ENCODE results near the gene SNHG17.
"Not testable (repeated sequence)": the region's sequence is repeated elsewhere in the genome, so short reads cannot be mapped to it uniquely, and the experiment has no call there.

Gene SNHG17

DNA sequence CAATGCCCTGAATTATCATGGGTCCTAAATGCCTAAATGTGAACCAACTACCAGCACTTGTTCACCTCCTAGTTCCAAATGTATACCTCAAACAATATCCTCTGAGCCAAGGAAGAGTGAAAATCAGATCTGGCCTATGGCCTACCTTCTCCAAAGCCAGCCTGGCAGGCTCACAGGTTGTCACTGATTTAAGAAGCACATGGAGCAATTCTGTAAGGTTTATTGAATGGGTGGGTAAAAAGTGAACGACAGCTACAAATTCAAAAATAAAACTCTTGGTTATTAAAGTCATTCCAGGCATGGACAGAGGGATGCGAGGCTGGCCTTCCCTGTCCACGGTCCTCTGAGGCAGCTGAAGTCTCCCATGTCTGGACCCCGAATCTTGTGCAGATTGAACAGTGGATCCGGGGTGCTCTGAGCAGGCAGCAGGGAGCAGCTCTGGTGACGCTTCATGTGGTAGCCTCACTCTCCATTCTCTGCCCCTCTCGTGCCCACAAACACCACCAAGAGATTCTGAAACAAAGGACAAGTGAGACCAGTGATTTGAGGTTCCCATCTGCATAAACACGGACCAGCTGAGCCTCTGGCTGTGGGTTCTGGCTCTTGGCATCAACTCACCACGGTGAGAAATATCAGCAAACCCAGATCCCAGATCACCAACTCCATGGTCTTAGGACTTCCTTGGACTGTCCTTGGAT is 14.6 kb downstream of the SNHG17 start:
- no peak for ATAC-seq (replicated peaks)
- DNase-seq: no peak
- Mint-ChIP-seq H3K36me3 (peaks cover 70 to 82% of the 10 kb centered on the region in 2 donors), H3K4me1 (peaks cover 19 to 20% of the 10 kb centered on the region in 2 donors), H3K27ac (peak overlapping the region; percentile 57), H3K9me3 (no peaks in the 10 kb centered on the region), H3K27me3 (no peaks in the 10 kb centered on the region), H3K4me3 (no peak overlapping the region)

DNA sequence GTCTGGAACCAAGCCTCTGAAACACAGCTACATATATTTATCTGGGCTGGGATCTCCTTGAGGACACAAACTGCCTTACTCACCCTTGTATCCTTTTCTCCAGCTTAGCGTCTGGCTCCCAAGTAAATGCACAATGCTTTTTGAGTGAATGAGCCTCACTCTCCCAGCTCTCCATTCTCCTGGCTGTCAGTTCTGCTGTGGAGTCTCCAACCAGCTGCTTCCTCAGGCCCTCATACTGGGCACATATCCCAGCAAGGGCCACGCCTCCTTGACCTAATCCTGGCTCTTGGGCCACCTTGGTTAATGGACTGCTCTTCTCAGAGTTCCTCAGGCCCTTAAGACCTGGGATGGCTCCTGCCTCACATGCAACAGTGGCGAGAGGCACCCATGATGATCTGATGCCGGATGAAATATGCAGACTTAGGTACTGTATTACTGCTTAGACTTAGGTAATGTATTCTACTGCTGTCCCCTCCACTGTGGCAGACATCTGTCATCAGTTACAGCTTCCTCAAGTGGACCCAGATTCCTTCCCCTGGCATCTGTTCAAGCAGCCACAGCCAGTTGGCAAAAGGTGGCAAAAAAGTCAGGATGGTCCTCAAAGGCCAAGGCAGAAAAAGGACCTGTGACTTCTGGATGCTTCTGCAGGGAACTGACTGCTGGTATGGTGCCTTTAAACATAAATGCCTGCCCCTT is 16.5 kb downstream of the SNHG17 start:
- DNase-seq (no peak), ATAC-seq (replicated peaks) (peak; percentile 7 to 30)
- no peaks in the 10 kb centered on the region for H3K9me3 Mint-ChIP-seq
- peaks cover 65 to 86% of the 10 kb centered on the region in 2 donors for H3K36me3 Mint-ChIP-seq
- H3K4me1 Mint-ChIP-seq: peaks cover 10 to 11% of the 10 kb centered on the region in 2 donors
- peak overlapping the region; percentile 59 for H3K27ac Mint-ChIP-seq
- H3K27me3 Mint-ChIP-seq: no peaks in the 10 kb centered on the region
- no peak overlapping the region for H3K4me3 Mint-ChIP-seq

DNA sequence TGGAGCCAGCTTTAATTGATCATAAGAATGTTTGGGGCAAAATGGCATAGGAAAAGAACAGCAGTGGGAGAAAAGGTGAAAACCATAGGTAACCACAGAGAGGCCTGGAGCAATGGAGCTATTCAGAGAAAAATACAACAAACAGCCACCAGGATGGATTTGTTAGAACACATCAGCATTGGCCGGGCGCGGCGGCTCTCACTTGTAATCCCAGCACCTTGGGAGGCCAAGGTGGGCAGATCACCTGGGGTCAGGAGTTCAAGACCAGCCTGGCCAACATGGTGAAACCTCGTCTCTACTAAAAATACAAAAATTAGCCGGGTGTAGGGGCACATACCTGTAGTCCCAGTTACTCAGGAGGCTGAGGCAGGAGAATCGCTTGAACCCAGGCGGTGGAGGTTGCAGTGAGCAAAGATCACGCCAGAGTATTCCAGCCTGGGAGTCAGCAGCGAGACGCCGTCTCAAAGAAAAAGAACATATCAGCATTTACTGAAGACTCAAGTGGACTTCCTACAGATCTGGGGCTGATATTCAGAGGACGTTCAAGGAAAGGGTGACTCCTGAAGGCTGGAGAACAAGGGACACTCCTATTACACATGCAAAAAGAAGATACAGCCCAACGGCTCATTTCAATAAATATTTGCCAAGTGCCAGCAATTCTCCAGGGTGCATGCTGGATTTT is 20.2 kb downstream of the SNHG17 start:
- ATAC-seq (replicated peaks) (no peak), DNase-seq (no peak)
- no peaks in the 10 kb centered on the region for H3K4me1 Mint-ChIP-seq
- H3K9me3 Mint-ChIP-seq: no peaks in the 10 kb centered on the region
- H3K27ac Mint-ChIP-seq: peak overlapping the region; percentile 14
- no peak overlapping the region for H3K4me3 Mint-ChIP-seq
- peaks cover 46 to 78% of the 10 kb centered on the region in 2 donors for H3K36me3 Mint-ChIP-seq
- no peaks in the 10 kb centered on the region for H3K27me3 Mint-ChIP-seq

DNA sequence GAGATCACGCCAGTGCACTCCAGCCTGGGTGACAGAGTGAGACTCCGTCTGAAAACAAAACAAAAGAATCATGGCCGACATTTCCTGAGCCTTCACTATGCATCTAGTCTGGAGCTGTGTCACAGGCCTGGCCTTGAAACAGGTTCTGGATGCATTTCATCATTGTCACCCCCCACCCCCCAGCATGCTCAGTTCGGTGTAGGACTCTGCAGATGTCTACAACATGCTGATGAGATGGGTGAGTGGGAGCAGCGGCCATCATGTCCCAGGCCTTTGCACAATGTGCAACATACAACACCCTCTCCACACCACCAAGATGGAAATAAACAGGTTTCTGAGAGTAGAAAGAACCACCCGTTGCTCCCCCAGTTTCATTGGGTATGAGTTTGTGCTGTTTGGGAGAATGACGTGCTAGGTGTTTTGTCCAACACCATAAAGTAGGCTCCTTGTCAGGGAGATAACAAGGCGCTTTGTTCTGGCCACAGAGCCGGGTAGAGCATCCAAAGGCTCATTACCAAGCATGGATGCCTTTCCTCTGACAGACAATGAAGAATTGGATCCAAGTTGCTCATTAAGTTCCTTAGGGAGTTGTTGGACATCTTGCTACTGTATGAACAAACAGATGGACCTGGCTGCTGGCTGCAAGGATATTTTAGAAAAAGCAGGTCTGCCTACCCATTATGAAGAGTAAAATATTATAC is 22.1 kb downstream of the SNHG17 start:
- no peak overlapping the region for H3K27ac Mint-ChIP-seq
- H3K36me3 Mint-ChIP-seq: peaks cover 40 to 73% of the 10 kb centered on the region in 2 donors
- no peak overlapping the region for H3K4me3 Mint-ChIP-seq
- ATAC-seq (replicated peaks): no peak
- H3K9me3 Mint-ChIP-seq: no peaks in the 10 kb centered on the region
- H3K27me3 Mint-ChIP-seq: no peaks in the 10 kb centered on the region
- DNase-seq: no peak
- no peaks in the 10 kb centered on the region for H3K4me1 Mint-ChIP-seq

DNA sequence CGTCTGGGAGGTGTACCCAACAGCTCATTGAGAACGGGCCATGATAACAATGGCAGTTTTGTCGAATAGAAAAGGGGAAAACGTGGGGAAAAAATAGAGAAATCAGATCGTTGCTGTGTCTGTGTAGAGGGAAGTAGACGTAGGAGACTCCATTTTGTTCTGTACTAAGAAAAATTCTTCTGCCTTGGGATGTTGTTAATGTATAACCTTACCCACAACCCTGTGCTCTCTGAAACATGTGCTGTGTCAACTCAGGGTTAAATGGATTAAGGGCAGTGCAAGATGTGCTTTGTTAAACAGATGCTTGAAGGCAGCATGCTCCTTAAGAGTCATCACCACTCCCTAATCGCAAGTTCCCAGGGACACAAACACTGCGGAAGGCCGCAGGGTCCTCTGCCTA is 27.3 kb downstream of the SNHG17 start:
- not testable (repeated sequence) for H3K4me3 Mint-ChIP-seq; ATAC-seq (replicated peaks); H3K27ac Mint-ChIP-seq; H3K27me3 Mint-ChIP-seq; H3K4me1 Mint-ChIP-seq; DNase-seq; H3K9me3 Mint-ChIP-seq
- peaks cover 31 to 67% of the 10 kb centered on the region in 2 donors for H3K36me3 Mint-ChIP-seq

DNA sequence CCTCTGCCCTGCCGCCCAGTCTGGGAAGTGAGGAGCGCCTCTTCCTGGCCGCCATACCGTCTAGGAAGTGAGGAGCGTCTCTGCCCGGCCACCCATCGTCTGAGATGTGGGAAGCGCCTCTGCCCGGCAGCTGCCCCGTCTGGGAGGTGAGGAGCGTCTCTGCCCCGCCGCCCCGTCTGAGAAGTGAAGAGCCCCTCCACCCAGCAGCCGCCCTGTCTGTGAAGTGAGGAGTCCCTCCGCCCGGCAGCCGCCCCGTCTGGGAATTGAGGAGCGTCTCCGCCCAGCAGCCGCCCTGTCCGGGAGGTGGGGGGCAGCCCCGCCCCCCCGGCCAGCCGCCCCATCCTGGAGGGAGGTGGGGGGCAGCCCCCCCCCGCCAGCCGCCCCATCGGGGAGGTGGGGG is 27.8 kb downstream of the SNHG17 start:
- DNase-seq (no peak), ATAC-seq (replicated peaks) (no peak)
- H3K9me3 Mint-ChIP-seq: peaks cover 0 to 3% of the 10 kb centered on the region in 2 donors
- H3K27me3 Mint-ChIP-seq: no peaks in the 10 kb centered on the region
- peaks cover 33 to 62% of the 10 kb centered on the region in 2 donors for H3K36me3 Mint-ChIP-seq
- no peak overlapping the region for H3K4me3 Mint-ChIP-seq
- no peaks in the 10 kb centered on the region for H3K4me1 Mint-ChIP-seq
- no peak overlapping the region for H3K27ac Mint-ChIP-seq

DNA sequence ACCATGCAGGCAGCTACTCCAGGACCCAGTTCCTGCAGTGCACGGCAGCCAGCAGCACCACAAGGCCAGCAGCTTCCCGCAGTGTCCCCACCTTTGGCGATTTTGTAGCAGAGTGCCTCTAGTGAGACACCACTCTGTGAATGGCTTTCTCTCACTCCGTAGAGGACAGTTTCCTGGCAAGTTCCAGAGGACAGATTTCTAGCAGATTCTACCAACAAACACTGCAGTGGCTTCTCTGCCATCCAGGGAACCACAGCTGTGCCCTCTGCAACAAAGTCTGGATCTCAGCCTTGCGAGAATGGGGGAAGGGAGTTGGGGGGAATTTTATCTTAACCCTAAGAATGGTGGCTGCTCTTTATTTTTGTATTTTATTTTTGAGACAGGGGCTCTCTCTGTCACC is 28.7 kb downstream of the SNHG17 start:
- Mint-ChIP-seq H3K36me3 (peaks cover 30 to 58% of the 10 kb centered on the region in 2 donors), H3K4me1 (no peaks in the 10 kb centered on the region), H3K4me3 (no peak overlapping the region), H3K27me3 (no peaks in the 10 kb centered on the region), H3K27ac (no peak overlapping the region), H3K9me3 (peaks cover 0 to 3% of the 10 kb centered on the region in 2 donors)
- ATAC-seq (replicated peaks): no peak
- DNase-seq: no peak

DNA sequence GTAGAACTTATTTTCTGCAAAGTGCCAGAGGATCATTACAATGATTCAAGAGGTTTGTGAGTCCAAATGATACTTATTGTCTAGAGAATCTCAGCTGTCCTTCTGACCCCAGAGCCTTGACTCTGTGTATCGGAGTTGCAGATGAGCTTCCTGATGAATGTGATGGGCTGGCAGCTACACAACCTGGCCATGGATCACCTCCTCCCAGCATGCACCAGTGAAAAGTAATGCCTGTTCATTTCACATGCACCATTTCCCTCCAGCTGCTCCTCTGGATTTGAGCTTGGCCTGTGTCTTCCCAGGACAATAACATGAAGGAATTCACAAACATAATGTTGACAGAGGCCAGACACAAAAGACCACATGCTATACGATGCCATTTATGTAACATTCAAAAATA is 30.0 kb downstream of the SNHG17 start:
- peaks cover 24 to 47% of the 10 kb centered on the region in 2 donors for H3K36me3 Mint-ChIP-seq
- no peak overlapping the region for H3K27ac Mint-ChIP-seq
- no peak overlapping the region for H3K4me3 Mint-ChIP-seq
- no peaks in the 10 kb centered on the region for H3K4me1 Mint-ChIP-seq
- DNase-seq (no peak), ATAC-seq (replicated peaks) (no peak)
- peaks cover 0 to 3% of the 10 kb centered on the region in 2 donors for H3K9me3 Mint-ChIP-seq
- H3K27me3 Mint-ChIP-seq: no peaks in the 10 kb centered on the region

DNA sequence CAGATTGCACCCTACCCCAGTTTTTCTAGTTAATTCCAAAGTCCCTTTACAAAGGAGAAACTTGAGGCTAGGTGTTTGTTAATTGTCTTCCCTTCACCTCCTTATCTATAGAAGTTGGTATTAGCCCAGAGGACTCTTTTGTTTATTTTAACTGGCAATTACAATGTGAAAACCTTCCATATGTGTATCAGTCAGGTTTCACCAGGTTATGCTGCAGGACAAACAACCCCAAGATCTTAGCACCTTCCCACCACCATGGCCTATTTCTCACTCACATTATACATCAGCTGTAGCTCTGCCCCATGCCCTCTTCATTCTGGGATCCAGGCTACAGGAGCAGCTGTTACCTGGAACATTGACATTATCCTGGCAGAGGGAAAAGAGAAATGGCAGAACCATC is 31.1 kb downstream of the SNHG17 start:
- DNase-seq (no peak), ATAC-seq (replicated peaks) (no peak)
- Mint-ChIP-seq H3K27me3 (no peaks in the 10 kb centered on the region), H3K27ac (no peak overlapping the region), H3K4me3 (no peak overlapping the region), H3K36me3 (peaks cover 21 to 44% of the 10 kb centered on the region in 2 donors), H3K4me1 (no peaks in the 10 kb centered on the region), H3K9me3 (peaks cover 0 to 3% of the 10 kb centered on the region in 2 donors)

DNA sequence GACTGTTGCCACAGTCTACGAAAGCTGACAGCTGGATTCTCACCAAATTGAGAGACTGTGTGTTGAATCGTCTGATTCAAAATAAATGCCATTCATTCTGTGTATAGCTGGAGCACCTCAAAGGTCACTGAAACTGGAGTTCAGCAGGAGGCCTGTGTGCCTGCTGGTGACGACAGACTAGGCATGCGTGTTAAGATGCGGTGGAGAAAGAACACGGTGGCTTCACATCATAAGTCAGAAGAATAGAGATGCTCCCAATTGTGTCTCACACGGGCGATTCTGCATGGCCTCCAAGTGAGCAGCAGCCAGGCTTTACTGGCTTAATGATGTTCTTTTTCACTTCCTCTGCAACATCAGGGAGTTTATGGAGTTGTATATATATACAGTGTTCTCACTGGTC is 32.3 kb downstream of the SNHG17 start:
- no peak for ATAC-seq (replicated peaks)
- peaks cover 17 to 32% of the 10 kb centered on the region in 2 donors for H3K36me3 Mint-ChIP-seq
- H3K27ac Mint-ChIP-seq: no peak overlapping the region
- H3K4me1 Mint-ChIP-seq: no peaks in the 10 kb centered on the region
- peaks cover 0 to 3% of the 10 kb centered on the region in 2 donors for H3K9me3 Mint-ChIP-seq
- no peak for DNase-seq
- no peaks in the 10 kb centered on the region for H3K27me3 Mint-ChIP-seq
- no peak overlapping the region for H3K4me3 Mint-ChIP-seq

DNA sequence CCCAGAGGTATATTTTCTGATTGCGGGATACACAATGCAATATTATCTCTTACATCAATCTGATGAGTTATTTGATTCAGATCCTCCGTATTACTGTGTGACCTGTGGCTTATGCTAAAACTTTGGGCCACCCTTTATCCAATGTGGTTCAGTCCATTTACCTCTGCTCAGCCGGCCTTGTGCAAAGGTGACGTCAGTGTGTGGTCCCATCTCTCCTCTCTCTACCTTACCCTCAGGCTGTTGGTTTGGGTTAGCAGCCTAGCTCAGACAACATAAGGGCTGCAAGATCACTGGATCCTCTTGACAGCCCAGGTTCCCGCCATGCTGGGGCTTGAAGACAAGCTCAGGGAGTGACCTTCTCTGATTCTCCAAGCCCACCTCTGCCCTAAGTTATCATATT is 33.0 kb downstream of the SNHG17 start:
- peaks cover 0 to 3% of the 10 kb centered on the region in 2 donors for H3K9me3 Mint-ChIP-seq
- ATAC-seq (replicated peaks) (no peak), DNase-seq (no peak)
- peaks cover 12 to 27% of the 10 kb centered on the region in 2 donors for H3K36me3 Mint-ChIP-seq
- H3K4me1 Mint-ChIP-seq: no peaks in the 10 kb centered on the region
- H3K27me3 Mint-ChIP-seq: no peaks in the 10 kb centered on the region
- no peak overlapping the region for H3K4me3 Mint-ChIP-seq
- no peak overlapping the region for H3K27ac Mint-ChIP-seq

DNA sequence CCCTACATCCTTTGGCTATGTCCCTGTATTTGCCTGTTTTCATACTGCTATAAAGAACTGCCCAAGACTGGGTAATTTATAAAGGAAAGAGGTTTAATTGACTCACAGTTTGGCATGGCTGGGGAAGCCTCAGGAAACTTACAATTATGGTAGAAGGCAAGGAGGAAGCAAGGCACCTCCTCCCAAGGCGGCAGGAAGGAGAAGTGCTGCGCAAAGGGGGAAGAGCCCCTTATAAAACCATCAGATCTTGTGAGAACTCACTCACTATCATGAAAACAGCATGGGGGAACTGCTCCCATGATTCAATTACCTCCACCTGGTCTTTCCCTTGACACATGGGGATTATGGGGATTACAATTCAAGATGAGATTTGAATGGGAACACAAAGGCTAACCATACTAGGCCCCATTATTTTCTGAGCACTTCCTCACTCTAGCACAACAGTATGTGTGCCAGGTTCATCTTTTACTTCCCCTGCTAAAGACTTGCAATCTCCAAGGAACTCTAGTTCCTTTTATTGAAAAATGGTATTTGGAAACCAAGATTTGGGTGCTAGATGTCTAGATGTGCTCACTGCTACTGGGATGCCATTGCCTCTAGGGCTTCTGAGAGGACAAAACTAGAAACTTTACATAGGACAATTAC is 39.3 kb downstream of the SNHG17 start:
- H3K36me3 Mint-ChIP-seq; H3K9me3 Mint-ChIP-seq; H3K27ac Mint-ChIP-seq; H3K27me3 Mint-ChIP-seq; ATAC-seq (replicated peaks); H3K4me3 Mint-ChIP-seq; DNase-seq; H3K4me1 Mint-ChIP-seq: not testable (repeated sequence)

DNA sequence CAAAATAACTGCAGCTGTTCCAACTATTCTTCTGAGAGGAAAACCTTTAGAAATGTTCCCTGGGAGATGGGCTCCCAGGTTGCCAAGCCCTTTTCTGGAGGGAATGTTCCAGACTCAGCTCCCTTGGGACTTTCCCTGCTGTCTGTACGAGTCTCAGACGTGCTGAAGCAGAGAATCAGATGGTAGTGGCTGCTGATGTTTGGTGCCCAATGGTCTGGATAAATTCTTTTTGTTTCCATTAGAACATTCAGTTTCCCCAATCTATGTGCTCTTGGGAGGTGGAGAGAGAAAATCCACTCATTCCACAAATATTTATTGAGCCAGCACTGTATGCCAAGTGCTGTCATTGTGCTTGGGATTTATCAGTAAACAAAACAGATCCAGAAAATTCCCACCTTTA is 40.0 kb downstream of the SNHG17 start:
- H3K4me3 Mint-ChIP-seq: no peak overlapping the region
- no peaks in the 10 kb centered on the region for H3K4me1 Mint-ChIP-seq
- no peak for DNase-seq
- no peaks in the 10 kb centered on the region for H3K36me3 Mint-ChIP-seq
- no peak overlapping the region for H3K27ac Mint-ChIP-seq
- no peak for ATAC-seq (replicated peaks)
- peaks cover 0 to 3% of the 10 kb centered on the region in 2 donors for H3K9me3 Mint-ChIP-seq
- H3K27me3 Mint-ChIP-seq: peaks cover 0 to 8% of the 10 kb centered on the region in 2 donors

DNA sequence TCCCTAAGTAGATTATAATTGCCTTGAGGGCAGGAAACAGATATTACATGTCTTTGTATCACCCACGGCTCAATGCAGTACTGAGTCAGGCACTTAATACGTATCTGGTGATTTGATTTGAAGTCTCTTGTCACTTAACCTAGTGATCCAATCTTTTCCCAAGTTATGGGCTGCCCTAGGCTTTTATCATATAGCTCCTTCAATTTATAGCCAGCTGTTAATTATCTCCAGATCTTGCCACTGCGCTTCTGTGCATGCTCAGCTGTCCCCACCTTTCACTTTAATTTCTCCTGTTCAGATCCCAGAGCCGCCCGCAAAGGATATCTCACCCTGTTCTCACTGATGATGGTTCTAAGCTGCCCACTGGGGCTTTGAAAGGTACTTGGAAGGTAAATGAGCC is 41.9 kb downstream of the SNHG17 start:
- ATAC-seq (replicated peaks) (no peak), DNase-seq (no peak)
- no peak overlapping the region for H3K27ac Mint-ChIP-seq
- no peaks in the 10 kb centered on the region for H3K36me3 Mint-ChIP-seq
- H3K9me3 Mint-ChIP-seq: peaks cover 0 to 6% of the 10 kb centered on the region in 2 donors
- H3K27me3 Mint-ChIP-seq: peaks cover 4 to 14% of the 10 kb centered on the region in 2 donors
- no peaks in the 10 kb centered on the region for H3K4me1 Mint-ChIP-seq
- no peak overlapping the region for H3K4me3 Mint-ChIP-seq

All from stimulated activated naive B cell treated with anti-CD40 and anti-IgM and Interleukin-4, amounts not matched to agents 10 μg/mL and 1 μg/mL and 100 μg/mL, for 72 hours (primary cell).